ENCODE measurements around the gene ANGPTL4.

- TF ChIP-seq ZNF165 (CRISPR knock-in tag; IDR thresholded peaks at IDR 0.05; ENCODE audit: borderline replicate concordance) (no peak), RBBP5 (IDR thresholded peaks at IDR 0.05; ENCODE audit: borderline replicate concordance, insufficient read depth, low read length, poor library complexity, severe bottlenecking) (no peak), POLR2AphosphoS5 (IDR thresholded peaks at IDR 0.05; ENCODE audit: control insufficient read depth, insufficient read depth, low read depth, low read length) (no peak), BRF2 (IDR thresholded peaks at IDR 0.05; ENCODE audit: borderline replicate concordance, insufficient read depth, insufficient read length) (no peak), ATF3 (IDR thresholded peaks at IDR 0.05) (no peak), ATF3 (CRISPR knock-in tag; conservative IDR thresholded peaks at IDR 0.05) (no peak)
- TF ChIP-seq, protein P1, sequence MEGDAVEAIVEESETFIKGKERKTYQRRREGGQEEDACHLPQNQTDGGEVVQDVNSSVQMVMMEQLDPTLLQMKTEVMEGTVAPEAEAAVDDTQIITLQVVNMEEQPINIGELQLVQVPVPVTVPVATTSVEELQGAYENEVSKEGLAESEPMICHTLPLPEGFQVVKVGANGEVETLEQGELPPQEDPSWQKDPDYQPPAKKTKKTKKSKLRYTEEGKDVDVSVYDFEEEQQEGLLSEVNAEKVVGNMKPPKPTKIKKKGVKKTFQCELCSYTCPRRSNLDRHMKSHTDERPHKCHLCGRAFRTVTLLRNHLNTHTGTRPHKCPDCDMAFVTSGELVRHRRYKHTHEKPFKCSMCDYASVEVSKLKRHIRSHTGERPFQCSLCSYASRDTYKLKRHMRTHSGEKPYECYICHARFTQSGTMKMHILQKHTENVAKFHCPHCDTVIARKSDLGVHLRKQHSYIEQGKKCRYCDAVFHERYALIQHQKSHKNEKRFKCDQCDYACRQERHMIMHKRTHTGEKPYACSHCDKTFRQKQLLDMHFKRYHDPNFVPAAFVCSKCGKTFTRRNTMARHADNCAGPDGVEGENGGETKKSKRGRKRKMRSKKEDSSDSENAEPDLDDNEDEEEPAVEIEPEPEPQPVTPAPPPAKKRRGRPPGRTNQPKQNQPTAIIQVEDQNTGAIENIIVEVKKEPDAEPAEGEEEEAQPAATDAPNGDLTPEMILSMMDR (IDR thresholded peaks at IDR 0.05 in 2 of 3, conservative IDR thresholded peaks at IDR 0.05 in 1 of 3; ENCODE audit: insufficient read depth in 2 of 3, low read depth in 1 of 3, low read length in 3 of 3) = no peak
These were observed 35.8 kb downstream of the ANGPTL4 start for GRCh38 chr19:8399681-8400188.
